HG03064 (cell line): ENCODE results near the gene EDRF1.

Source experiments
- ATAC-seq: cut with Tn5 transposase; IDR thresholded peaks from one replicate; pipeline ENCODE4 v1.9.1; 2021; ENCODE audit warnings: low read depth; ENCODE audit not compliant: unreplicated experiment

EDRF1 gene

GRCh38 chr10:125756853-125757487, 37.5 kb downstream of the EDRF1 start:
- ATAC-seq = no peak

DNA sequence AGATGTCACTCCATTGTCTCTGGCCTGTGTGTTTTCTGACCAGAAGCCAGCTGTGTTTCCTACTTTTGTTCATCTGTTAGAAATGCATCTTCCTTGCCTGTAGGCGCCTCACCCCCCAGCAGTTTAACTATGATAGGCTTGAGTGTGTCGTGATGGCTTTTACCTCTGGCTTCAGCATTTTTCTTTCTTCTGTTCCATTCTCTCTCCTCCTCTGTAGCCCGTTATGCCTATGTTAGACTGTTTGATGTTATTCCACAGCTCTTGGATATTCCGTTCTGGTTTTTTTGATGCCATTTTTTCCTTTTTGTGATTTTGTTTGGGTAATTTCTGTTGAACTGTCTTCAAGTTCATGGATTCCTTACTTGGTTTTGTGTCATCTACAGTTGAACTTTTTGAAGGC, 38.2 kb downstream of the EDRF1 start:
- no peak for ATAC-seq

GRCh38 chr10:125761961-125762360, 42.5 kb downstream of the EDRF1 start:
- no peak for ATAC-seq

DNA sequence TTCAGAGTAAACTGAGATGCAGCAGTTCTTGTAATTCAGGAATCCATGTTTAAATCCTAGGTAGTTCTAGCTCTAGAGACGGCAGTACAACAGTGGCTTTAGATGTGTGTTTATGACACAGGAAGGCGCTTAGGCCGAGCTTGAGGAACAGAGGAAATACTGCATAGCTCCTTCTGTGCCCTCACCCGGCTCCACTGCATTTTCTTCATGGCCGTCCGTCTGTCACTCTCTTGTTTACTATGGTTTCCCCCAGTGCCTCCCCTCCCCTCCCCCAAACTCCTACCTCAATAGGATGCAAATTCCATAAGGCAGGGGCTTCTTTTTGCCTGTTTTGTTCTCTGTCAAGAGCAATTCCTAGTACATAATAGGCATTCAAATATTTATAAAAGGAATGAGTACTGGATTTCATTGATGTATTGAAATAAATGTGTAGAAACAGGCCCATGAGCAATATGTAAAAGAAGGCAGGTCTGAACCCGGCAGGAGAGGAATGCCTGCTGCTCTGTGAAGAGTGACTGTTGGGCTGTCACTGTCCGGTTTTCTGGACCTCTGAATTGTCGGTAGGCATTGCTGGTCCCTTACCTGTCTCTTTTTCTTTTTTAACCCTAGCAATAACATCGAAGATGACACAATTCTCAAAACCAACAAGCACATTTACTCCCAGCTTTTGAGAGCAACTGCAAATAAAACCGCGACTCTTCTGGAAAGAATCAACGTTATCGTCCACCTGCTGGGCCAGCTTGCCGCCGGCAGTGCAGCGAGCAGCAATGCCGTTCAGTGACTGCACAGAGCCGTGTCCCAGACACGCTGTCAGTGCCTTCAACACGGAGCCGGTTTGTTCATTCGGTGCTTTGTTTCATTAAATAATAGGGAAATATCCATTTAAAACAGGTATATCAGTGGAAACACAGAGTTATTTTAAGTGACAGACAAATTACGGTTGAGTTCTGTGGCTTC, 43.5 kb downstream of the EDRF1 start:
- ATAC-seq = no peak

DNA sequence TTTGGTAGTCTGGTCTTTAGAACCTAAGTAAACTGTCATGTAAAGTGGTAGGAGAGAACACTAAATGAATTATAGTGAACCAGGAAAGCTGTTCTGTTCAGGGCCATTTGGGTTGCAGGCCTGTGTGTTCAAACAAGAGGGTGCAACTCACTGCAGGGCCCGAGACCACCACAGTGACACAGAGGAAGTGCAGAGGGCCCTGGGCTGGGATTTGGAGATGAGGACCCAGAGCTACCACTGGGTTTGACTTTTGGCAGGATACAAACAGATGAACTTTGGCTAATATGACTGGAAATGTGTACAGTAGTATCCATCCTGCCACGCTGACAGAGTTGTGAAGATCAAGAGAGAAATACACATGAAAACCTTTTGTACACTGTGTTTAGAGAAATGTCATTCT, 46.3 kb downstream of the EDRF1 start:
- no peak for ATAC-seq

- ATAC-seq = no peak
Observed at GRCh38 chr10:125766511-125766910, 47.0 kb downstream of the EDRF1 start.

GRCh38 chr10:125768219-125768855, 48.8 kb downstream of the EDRF1 start:
- no peak for ATAC-seq

- no peak for ATAC-seq
Observed at GRCh38 chr10:125769175-125769574, 49.7 kb downstream of the EDRF1 start.

- no peak for ATAC-seq
Observed at GRCh38 chr10:125770844-125771243, 51.3 kb downstream of the EDRF1 start.

- no peak for ATAC-seq
Observed at GRCh38 chr10:125772112-125772863, 52.8 kb downstream of the EDRF1 start.

GRCh38 chr10:125772864-125773180, 53.3 kb downstream of the EDRF1 start:
- no peak for ATAC-seq

DNA sequence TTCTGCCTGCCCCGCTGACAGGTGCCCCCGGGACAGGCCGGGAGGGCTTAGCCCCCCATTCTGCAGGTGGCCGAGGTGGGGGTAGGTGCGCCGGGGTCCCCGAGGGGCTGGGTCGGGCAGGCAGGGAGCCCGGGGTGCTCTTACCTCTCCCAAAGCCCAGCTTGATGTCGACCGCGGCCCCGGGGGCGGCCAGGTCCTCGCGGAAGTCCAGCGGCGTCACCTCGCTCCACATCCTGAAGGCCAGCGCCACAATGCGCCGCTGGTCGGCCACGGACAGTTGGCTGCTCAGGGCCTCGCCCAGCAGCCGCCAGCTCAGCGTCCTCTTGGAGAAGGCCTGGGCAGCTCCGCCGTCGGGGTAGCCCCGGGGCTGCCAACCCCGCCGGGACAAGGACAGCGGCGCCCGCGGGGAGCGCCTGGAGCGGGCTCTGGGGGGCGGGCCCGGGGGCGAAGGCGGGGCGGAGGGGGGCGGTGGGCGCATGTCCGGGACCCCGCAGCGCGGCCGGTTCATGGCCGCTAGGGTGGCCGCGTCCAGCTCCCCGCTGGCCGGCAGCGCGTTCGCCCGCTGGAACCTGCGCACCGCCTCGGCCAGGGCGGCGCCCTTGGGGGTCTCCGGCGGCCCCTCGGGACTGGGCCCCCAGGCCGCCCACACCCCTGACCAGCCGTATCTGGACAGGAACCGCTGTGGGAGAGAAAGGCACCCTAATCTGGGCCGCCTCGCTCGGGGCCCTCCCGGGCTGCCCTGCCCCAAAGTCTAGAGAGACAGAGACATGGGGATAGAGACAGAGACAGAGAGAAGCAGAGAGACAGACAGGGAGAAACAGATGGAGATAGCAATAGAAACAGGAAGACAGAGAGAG, 54.4 kb downstream of the EDRF1 start:
- ATAC-seq = no peak

- ATAC-seq = no peak
Observed at GRCh38 chr10:125774581-125775191, 55.2 kb downstream of the EDRF1 start.

DNA sequence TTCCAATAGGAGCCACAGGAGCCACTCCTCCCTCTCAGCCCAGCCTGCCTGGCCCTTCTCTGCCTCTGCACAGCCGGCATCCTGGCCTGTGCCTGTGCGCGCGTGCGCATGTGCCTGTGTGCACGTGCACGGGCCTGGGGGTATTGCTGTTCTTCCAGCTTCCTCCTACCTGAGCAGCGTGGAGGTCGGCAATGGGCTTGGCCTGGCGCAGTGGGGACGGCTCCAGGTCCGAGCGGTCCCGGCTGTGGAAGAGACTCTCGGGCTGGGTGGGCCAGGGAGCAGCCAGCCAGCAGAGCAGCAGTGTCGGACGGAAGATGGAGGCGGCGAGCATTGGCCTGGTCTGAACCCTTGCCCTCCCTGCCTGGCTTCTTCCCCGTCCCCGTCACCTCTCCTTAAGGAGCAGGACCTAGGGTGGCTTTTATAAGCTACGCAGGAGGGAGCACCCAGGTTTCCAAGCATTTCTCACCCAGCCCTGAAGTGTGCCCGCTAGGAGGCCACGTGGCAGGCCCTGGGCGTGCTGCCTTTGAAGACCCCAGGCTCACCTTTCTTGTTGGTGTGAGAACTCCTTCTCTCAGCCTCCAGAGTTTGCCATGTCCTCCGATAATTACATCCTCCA, 56.1 kb downstream of the EDRF1 start, which contains the start of gene MMP21:
Gene MMP21 (minus strand): TSS at position 331 of the 616 bp plus-strand sequence. CDS start 0 bp downstream, at position 331.
- no peak for ATAC-seq

DNA sequence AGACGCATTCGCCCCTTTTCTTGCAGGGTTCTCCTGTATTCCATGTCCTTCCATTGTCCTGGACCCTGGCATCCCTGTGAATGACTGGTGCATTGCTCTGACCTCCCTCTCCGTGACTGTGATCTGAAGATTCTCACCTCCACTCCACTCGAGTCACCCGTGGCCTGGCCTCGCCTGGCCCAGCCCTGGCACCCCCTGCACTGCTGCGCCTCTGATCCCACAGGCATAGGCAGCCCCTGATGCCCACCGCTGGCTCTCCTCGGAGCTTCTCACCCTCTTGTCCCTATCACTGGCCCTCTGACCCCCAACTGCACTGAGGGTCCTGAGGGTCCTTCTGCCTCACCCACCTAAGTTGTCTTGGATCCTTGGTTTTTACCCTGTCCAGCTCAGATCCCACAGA, 58.3 kb downstream of the EDRF1 start:
- ATAC-seq = no peak

DNA sequence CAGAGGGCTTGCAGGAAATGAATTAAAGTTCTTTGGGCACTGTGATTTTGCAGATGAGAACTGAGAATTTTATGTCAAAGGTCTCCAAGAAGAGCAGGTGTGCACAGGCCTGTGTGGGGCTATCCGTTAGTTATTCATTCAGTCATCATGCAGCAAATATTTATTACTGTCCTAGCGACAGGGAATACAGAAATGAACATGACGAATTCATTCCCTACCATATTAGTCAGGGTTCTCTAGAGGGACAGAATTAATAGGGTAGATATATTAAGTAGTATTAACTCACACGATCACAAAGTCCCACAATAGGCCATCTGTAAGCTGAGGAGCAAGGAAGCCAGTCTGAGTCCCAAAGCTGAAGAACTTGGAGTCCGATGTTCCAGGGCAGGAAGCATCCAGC, 59.0 kb downstream of the EDRF1 start:
- ATAC-seq = no peak

GRCh38 chr10:125779403-125780327, 60.2 kb downstream of the EDRF1 start:
- no peak for ATAC-seq

DNA sequence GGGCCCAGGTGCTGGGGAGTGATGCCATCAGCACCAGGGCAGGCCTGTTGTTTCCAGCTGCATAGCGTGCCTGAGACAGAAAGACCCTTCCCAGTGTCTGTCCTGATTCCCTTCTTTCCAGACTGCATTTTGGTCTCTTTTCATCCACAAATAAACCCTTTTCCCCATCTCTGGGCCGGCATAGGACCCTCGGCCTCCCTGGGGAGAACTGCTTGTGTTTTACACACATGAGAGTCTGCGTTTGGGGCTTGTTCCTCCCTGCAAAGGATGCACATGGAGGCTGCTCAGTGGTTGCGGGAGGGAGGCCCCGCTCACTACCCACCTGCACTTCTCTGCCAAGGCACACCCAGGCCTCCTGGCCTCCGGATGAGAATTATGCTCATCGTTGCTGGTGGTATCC, 61.9 kb downstream of the EDRF1 start:
- no peak for ATAC-seq
